Activated CD4-positive, alpha-beta T cell treated with anti-CD3 and anti-CD28 coated beads, Interleukin-2, Interleukin-6, amounts not matched to agents 100 ng/mL and 50 ng/mL, durations not matched to agents 16 hours and 8 hours (primary cell): ENCODE measurements around the gene LRCH1.
"Not testable (repeated sequence)": the region's sequence is repeated elsewhere in the genome, so short reads cannot be mapped to it uniquely, and the experiment has no call there.

Experiments used
- DNase-seq: peaks from one replicate; pipeline ENCODE4 v3.0.0-alpha.2; 2020

Gene LRCH1

DNA sequence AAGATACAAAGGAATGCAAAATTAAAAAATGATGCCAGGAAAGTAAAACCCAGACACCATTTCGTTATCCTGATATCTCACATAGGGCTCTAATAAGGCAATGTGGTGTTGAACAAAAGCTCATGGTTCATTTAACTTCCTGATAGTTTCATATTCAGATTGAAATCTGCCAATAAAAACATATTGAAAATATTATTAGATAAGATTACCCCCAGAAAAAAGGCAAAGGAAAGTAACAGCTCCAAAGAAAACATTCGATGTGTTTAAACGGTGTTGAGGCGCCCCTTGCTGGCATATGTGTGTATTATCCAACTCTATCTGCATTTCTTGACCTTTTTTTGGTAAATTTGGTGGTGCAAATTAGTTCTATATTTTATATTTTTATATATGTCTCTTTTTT, 168.1 kb downstream of the LRCH1 start:
- DNase-seq, result peak; percentile 45

DNA sequence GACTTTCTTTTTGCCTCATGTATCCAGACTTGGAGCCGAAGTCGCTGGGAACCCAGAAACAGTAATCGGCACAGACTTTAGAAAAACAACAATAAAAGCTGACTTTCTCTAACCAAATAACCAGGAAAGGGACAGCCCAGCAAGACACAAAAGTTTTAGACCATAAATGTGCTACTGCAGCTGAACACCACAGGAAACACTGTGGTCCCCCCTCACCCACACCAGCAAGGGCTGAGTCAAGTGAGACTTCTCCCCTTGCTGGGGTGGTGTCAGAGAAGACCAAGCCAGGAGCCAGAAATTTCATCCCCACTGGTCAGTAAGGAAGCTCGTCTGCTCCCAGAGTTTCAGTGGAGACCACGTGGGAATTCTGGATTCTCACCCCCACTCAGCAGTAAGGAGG, 173.4 kb downstream of the LRCH1 start:
- peak; percentile 11 for DNase-seq

DNA sequence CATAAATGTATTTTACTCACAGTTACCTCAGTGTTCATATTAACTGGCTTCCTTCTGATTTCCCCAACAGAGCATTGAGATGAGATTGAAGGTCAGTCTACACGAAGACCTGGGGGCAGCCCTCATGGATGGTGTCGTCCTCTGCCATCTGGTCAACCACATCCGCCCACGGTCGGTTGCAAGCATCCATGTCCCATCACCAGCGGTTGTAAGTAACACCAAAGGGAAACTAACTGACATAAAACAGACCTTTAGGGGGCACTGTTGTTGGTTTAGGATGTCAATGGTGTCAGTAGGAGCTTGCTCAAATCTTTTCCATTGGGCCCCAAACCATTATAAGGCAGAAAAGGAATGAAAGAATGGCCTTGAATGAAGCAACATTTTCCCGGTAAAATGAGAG, 175.8 kb downstream of the LRCH1 start:
- peak; percentile 44 for DNase-seq

DNA sequence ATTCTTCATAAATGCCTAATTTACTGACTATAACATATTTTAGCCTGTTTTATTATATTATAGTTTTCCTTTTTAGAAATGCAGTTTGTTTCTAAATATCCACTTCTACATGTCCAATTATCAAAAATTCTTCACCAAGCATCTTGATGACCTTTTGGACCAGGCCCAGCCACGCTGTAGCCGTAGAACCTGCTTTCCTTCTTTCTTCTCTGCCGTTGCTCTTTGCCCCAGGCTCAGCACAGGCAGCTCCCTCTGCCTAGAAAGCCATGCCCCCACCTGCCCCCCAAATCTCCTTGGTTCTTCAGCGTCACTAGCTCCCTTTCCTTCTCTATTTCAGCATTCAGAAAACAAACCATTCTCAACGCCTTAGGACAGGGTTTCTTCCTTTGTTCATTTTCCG, 178.6 kb downstream of the LRCH1 start:
- no peak for DNase-seq

DNA sequence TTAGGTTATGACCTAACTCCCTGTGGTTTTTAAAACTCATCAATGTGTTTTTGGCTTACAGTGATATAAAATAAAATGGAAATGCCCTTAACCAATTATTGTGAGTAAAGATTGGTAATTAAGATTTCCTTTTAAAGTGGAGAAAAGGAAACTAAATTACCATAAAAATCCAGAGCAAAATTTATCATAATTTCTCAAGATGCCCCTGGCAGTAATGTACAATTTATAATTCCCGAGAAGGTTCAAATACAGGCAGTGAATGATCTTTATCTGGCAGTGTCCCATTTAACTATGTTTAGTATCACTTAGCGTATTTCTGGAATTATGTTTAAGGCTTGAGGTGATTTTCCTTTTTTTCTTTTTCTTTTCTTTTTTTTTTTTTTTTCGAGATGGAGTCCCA, 182.5 kb downstream of the LRCH1 start:
- no peak for DNase-seq

DNA sequence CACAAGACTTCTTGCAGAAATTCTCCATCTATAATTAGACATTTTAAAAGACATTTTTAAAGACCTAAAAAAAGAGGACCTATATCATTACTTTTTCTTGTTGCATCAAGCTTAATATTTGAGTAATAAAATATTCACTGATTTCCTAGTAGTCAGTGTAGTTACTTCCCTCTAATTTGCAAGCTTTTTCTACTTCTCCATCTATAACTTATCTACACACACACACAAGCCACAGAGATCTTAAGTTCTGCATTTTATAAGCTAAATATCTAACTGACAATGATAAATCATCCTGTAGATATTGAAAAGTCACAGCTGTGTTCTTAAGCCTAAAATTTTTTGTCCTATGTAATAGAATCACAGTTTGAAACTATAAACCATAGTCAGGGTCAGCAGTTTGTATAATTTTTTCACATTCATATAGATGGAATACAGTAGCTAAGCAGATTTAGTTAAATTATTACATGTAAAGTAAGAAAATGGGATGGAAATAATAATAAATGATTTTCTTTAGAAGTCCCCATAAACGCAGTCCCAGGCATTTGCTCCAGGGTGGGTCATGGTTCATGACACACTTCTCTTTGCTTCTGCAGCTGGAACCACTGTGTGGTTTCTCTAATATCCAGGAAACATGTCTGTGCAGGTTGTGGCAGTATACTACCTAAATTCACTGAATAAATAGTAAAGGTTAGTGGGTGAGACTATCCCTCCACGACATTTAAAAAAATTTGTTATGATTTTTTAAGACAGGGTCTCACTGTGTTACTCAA, 183.8 kb downstream of the LRCH1 start:
- no peak for DNase-seq

DNA sequence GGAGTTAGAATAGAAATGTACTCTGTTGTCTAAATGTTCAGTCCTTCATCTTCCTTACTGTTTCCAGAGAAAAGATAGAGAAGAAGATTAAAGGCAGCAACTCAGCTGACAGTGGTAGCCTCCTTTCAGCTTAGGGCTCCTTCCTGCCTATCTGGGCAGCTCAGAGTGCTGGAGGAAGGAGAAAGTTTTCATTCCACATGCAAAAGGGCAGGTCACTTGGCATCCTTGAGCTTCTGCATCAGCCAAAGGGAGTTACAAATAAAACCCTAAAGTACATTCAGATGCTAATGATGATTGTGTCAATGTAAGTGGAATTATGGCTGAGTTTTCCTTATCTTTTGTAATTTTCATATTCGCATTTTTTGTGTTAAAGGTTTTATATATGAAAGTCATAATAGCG, 185.1 kb downstream of the LRCH1 start:
- no peak for DNase-seq

DNA sequence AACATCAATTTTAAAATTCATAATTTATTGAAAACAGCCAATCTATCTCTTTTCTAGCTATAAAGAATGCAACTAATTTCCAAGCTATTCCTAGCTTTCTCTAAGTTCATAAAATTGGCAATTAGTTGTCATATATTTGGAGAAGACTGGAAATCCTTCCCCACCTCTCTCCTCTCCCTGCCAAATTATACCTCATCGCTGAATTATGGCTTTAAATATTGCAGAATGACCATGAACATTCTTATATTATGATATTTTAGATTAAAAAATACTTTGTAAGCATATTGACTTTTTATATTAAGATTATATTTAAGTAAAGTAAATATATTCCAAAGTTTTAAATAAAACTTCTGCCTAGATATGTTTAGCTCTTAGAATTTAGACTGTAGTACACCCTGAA, 185.8 kb downstream of the LRCH1 start:
- DNase-seq, result no peak

DNA sequence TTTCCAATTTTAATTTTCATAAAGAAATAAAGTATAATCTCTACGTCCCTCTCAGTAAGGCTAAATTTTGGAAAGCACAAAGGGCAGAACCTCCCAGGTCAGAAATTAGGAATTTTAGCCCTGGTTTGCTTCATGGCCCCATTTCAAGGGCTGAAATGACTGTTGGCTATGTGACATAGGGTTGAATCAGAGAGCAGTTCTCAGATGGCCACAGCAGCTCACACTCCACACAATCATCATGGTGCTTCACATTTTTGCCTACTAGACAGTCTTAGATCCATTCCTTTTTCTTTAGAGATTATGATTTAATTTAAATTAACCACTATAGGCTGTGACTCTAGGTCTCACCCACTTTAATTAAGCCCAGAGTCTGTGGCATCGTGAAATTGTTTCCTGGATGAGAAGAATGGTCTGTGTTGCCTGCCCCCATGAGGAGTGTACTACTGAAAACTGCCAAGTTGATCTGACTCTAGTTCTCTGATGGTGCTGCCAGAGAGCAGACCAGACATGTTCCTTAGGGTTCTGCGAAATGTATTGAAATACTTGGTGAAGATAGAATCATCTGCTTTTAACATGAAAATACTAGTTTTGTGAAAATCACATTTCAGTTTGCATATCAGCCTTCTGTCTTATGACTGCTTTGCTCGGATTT, 186.6 kb downstream of the LRCH1 start:
- no peak for DNase-seq

DNA sequence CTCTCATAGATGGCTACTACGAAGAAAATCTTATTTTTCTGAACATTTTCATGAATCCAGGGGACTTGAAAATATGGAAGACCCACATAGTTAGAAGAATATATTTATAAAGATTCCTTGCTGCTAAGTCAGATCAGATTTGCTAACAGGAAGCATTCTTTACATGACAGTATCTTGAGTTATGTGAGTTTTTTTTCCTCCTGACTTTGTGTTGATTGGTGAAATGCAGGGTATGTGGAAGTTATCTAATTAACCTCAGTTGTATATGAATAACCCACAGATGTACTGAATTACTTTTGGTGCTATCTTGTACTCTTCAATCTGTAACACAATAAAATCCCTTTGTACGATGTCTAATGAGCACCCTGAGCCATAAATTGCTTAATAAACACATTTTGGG, 190.2 kb downstream of the LRCH1 start:
- no peak for DNase-seq

DNA sequence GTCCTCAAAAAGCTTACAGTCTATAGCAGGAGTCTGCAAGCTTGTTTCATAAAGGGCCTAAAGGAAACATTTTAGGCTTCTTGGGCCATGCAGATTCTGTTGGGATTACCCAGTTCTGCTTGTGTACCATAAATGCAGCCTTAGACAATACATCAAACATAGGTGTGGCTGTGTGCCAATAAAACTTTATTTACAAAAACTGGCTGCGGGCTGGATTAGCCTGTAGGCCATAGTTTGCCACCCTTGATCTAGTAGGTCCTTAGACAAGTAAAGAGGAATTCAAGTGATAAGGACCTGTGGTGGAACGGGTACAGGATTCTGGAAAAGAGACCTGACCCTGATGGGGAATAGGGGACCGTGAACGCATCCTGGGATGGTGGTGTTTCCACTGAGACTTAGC, 192.1 kb downstream of the LRCH1 start:
- no peak for DNase-seq

DNA sequence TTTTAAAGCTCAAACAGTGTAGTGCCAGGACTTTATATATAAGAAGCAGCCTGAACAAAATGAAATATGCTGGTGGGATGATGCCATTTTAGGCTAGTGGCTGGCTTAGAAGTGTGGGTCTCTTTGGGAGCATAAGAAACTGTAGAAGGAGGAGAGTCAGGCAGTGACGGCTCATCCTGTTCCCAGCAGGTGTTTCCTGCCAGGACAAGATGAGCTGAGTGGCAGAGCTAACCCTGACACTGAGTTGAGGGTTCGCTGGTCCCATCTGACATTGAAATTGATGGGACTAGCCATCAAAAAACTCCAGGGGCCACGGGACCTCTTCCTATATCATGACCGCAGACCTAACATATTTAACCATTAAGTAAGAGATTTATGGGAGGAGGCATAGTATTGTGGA, 192.7 kb downstream of the LRCH1 start:
- DNase-seq, result no peak

DNA sequence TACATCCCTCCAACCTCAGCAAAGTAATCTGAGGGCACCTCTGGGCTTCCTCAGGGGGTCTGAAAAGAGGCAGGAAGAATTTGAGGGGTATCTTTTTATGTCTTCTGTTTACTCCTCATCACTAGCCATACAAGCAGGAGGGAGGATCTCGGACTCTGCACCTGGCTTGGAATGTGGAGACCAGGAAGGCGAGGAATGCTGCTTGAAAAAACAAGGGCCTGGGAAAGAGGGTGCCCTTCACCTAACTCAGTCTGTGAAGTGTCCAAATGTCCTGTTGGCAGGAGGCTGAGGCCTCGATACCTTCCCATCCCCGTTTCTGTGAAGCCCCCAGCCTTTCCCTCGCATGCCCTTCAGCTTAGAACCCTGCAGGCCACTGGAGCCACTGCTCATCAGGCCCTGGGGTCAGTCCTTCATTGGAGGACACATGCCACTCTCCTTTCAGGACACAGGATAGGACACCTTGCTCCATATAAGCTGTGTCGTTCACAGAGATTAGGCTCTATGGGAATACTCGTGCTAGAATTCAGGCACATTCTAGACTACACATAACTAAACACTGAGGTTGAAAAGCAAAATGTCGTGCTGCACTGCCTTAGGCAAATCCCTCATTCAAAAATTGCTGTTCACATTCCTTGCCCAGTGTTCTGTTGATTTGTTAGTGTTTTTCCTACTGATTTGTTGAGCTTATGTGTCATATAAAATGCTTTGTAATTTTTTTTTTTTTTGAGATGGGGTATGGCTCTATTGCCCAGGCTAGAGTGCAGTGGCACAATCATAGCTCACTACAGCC, 194.3 kb downstream of the LRCH1 start:
- DNase-seq, result no peak

DNA sequence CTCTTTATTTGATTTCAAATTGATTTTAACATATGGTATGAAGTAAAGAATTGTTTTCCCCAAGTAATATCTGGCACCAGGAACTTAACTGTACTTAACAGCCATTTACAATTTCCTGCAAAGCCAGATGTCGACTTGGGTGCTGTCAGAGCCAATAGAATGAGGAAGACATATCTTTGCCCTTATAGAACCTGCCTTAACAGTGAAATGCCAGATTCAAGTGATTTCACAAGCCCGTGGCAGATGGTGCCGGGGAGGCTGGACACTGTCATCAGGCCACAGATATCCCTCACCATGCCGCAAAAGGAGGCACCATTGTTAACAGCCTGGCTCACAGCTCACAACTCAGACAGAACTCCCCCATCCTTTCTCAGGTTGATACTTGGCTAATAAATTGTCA, 195.3 kb downstream of the LRCH1 start:
- DNase-seq, result no peak

DNA sequence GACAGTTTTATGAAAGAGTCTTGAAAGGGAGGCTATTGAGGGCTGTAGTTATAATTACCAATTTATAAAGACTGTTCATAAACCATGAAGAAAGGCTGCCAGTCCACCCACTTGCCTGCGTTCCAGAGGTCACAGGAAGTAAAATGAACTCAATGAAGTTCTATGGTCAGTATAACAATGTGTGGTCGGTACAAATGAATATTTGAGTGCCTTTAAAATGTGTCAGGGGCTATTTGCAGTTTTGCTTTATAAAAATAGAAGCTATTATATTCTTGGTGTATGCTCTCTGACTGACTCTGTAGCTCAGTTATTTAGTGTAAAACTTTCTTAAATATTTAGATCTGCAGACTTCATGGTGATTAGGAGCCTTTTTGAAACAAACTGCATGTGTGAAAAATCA, 197.0 kb downstream of the LRCH1 start:
- DNase-seq, result no peak

DNA sequence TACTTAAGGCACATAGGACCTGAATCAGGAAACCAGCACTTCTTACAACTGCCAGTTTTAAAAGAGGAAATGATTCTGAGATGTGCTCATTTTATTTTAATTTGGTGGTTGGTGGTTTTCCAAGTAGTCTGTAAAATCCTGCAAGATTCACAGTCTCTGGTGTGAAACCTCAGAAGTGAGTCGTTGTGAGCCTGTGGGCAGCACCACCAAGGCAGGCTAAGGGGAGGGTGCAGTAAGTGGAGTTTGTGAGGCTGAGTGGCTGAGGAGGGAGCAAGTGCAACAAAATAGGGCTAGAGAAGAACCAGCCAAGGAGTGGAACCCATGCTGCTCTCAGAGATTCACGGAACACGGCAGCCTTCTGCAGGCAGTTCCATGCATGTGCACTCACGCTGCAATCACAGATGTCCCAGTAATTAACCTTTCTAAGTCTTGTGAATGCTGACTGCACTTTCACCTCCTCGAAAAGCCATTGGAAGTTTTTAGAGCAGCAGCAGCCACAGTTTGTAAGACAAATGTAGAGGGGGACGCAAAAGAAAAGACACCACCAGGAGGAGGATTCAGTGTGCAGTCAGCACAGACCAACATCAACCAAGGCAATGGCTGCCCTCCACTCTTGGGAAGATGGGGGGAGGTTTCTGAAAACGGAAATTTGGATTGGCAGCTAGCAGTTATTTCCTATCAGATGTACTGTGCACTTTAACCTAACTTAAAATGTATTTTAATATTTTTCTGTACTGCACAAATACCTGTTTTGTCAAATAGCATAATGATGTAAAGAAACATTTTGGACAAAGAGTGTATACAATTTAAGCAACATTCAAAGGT, 199.1 kb downstream of the LRCH1 start:
- peak; percentile 85 for DNase-seq

DNA sequence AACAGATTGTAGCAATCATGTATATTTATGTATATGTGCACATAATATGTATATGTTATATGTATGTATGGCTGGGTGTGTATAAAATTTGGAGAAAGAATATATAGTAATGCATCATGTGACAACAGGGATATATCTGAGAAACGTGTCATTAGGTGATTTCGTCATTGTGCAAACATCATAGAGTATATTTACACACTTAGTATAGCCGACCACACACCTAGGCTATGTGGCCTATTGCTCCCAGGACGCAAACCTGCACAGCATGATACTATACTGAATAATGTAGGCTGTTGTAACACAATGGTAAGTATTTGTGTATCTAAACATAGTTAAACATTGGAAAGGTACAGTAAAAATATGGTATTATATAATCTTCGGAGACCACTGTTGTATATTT, 200.2 kb downstream of the LRCH1 start:
- no peak for DNase-seq

DNA sequence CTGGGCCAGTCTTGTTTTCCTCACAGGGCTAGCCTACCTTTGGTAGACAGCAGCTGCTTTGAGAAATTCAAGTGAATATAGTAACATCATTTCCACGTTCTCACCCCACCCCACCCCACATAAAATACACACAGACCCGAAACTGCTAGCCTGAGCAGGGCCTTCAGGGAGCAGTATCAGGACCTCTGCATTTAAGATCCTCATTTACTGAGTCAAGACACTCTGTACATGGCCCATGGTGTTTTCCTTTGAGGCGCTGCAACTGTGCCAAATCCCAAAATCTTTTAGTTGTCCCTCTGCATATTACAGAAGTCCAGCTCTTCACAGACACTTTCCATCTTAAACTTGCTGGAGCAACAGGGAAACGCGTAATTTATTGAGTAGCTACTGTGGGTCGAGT, 200.9 kb downstream of the LRCH1 start:
- DNase-seq, result no peak

DNA sequence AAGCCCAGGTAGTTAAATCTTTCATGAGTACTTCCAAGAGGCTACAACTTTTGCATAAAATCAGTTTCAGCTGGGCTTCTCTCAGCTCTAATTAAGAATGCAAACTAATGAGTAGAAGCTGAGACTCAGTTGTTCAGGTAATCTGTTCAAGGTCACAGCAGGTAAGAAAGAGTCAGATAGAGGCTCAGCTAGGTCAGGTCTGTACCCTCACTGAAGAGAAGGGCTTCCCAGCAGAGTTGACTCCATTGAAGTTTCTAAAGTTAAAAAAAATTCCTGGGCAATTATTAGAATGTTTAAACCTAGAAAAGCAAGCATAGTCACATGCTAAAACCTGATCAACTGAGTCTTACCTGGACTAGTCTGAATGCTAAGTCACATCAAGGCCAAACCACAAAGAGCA, 201.8 kb downstream of the LRCH1 start:
- DNase-seq, result no peak

DNA sequence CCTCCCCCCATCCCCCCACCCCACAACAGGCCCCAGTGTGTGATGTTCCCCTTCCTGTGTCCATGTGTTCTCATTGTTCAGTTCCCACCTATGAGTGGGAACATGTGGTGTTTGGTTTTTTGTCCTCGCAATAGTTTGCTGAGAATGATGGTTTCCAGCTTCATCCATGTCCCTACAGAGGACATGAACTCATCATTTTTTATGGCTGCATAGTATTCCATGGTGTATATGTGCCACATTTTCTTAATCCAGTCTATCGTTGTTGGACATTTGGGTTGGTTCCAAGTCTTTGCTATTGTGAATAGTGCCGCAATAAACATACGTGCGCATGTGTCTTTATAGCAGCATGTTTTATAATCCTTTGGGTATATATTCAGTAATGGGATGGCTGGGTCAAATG, 202.5 kb downstream of the LRCH1 start:
- DNase-seq, result not testable (repeated sequence)

DNA sequence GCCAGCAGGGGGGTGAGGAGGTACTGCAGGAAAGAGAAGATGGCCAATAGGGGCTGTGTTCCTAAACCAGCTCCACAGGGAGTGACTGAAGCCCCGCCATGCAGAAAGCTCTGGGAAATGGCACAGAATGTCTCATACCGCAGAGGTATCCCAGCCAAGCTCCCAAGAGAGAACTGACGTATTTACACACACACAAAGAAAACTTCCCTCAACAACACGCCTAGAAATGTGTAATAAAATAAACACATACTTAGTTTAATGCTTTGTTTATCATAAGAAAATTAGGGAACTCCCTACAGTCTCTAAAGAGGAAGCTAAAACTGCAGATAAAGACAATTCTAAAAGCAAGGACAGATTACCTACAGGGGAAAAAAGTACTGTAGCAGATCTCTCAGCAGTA, 204.0 kb downstream of the LRCH1 start:
- no peak for DNase-seq

DNA sequence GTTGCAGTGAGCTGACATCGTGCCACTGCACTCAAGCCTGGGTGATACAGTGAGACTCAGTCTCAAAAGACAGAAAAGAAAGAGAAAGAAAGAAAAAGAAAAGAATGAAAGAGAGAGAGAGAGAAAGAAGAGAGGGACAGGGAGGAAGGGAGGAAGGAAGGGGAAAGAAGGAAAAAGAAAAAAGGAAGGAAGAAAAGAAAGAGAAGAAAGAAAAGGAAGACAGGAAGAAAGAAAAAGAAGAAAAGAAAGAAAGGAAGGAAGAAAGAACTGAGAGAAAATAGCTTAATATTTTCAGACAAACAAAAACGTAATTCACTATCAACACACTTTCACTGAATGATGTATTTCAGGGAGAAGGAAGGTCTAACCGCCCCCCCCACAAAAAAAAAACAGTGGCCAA, 204.7 kb downstream of the LRCH1 start:
- DNase-seq, result no peak

DNA sequence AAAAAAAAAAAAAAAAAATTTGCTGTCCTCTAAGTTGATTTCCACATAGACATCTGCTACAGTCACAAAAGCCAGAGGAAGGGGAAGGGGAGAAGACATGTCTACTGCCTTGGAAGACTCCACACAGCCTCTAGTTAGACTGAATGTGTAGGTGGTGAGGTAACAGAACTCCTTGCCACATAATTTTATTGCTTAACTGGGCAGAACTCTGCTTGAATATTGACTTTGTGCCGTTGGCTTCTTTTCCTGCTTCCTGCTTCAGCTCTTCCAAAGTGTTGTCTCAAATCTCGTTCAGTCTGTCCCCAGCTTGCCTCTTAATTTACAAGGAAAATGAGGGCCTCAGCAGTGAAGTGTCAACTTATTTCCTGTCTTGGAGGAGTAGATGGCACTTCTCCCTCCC, 206.9 kb downstream of the LRCH1 start:
- no peak for DNase-seq
